OCI-LY1 (cell line): Measurements from ENCODE around the gene ELFN2.

Source experiments
- H2AFZ ChIP-seq: fragments of 200-600 bp; sonication (generic), shearing (Covaris generic); 2 replicates; pipeline ENCODE4 v1.6.0; 2014; ENCODE audit warnings: antibody characterized with exemption, mild to moderate bottlenecking, low read length
- H3F3A ChIP-seq: fragments of 200-600 bp; sonication (generic), shearing (Covaris generic); 2 replicates; pipeline ENCODE4 v1.6.0; 2014; ENCODE audit warnings: mild to moderate bottlenecking, antibody characterized with exemption, low read length, moderate library complexity; ENCODE audit not compliant: insufficient read depth
- H3K27ac ChIP-seq: fragments of 200-600 bp; sonication (generic); 2 replicates; pipeline ENCODE4 v1.5.1; 2014; ENCODE audit warnings: low read length, mixed run types, mild to moderate bottlenecking, low read depth; ENCODE audit not compliant: poor library complexity, severe bottlenecking
- H3K27me3 ChIP-seq: fragments of 200-600 bp; sonication (generic); 2 replicates; pipeline ENCODE4 v1.6.0; 2014; ENCODE audit warnings: antibody characterized with exemption, mild to moderate bottlenecking, low read length, moderate library complexity; ENCODE audit not compliant: insufficient read depth
- H3K36me3 ChIP-seq: fragments of 200-600 bp; sonication (generic); 2 replicates; pipeline ENCODE4 v1.6.1; 2014; ENCODE audit warnings: mild to moderate bottlenecking, antibody characterized with exemption, low read length, moderate library complexity, mixed read lengths; ENCODE audit not compliant: insufficient read depth
- H3K4me1 ChIP-seq: fragments of 200-600 bp; sonication (generic); 2 replicates; pipeline ENCODE4 v1.5.1; 2014; ENCODE audit warnings: mild to moderate bottlenecking, low read length, moderate library complexity; ENCODE audit not compliant: insufficient read depth, severe bottlenecking
- H3K4me2 ChIP-seq: fragments of 200-600 bp; sonication (generic), shearing (Covaris generic); 2 replicates; pipeline ENCODE4 v1.6.1; 2014; ENCODE audit warnings: low read length
- H3K4me3 ChIP-seq: fragments of 200-600 bp; sonication (generic); 2 replicates; pipeline ENCODE4 v1.5.1; 2014; ENCODE audit warnings: low read length, low read depth, mild to moderate bottlenecking, mixed read lengths; ENCODE audit not compliant: poor library complexity, severe bottlenecking
- H3K79me2 ChIP-seq: fragments of 200-600 bp; shearing (Covaris generic); 2 replicates; pipeline ENCODE4 v1.6.1; 2016; ENCODE audit warnings: mixed run types, low read length, mixed read lengths; ENCODE audit not compliant: insufficient read depth
- H3K9ac ChIP-seq: fragments of 200-600 bp; sonication (generic), shearing (Covaris generic); 2 replicates; pipeline ENCODE4 v1.6.1; 2014; ENCODE audit warnings: mild to moderate bottlenecking, low read length, mixed read lengths
- H3K9me2 ChIP-seq: fragments of 200-600 bp; sonication (generic), shearing (Covaris generic); 2 replicates; pipeline ENCODE4 v1.6.1; 2014; ENCODE audit warnings: low read depth, mild to moderate bottlenecking, low read length, mixed read lengths
- H3K9me3 ChIP-seq: fragments of 200-600 bp; shearing (Covaris generic); 2 replicates; pipeline ENCODE4 v1.6.1; 2014; ENCODE audit warnings: low read length, mixed read lengths
- H4K20me1 ChIP-seq: fragments of 200-600 bp; sonication (generic), shearing (Covaris generic); 2 replicates; pipeline ENCODE4 v1.6.0; 2016; ENCODE audit warnings: mild to moderate bottlenecking, low read length; ENCODE audit not compliant: insufficient read depth
- EZH2 ChIP-seq: fragments of 200-600 bp; sonication (generic), shearing (Covaris generic); IDR thresholded peaks from 2 replicates; pipeline ENCODE4 v1.8.0; 2017; ENCODE audit warnings: borderline replicate concordance, mixed run types, mild to moderate bottlenecking, antibody characterized with exemption, low read length, moderate library complexity, mixed read lengths
- TF ChIP-seq, protein P1 (sequence below): fragments of 200-600 bp; sonication (generic), shearing (Covaris generic); IDR thresholded peaks from 2 replicates; pipeline ENCODE4 v1.5.1; 2017; ENCODE audit warnings: mild to moderate bottlenecking, antibody characterized with exemption, low read length, moderate library complexity, mixed read lengths

ELFN2 gene

GRCh38 chr22:37384691-37385090 is 42.6 kb downstream of the ELFN2 start:
- Histone ChIP-seq H3K27me3 (0 out of 2 replicates have a peak, but pooled peaks cover 5% of the 10 kb centered on the region), H3K9ac (no peak overlapping the region), H3K9me3 (no peaks in the 10 kb centered on the region), H4K20me1 (no peaks in the 10 kb centered on the region), H2AFZ (no peak overlapping the region), H3F3A (no peaks in the 10 kb centered on the region), H3K4me1 (no peaks in the 10 kb centered on the region), H3K9me2 (no peaks in the 10 kb centered on the region), H3K79me2 (no peaks in the 10 kb centered on the region), H3K36me3 (no peaks in the 10 kb centered on the region), H3K4me2 (no peak overlapping the region), H3K27ac (no peak overlapping the region), H3K4me3 (no peak overlapping the region)
- TF ChIP-seq EZH2 = no peak
- TF ChIP-seq, protein P1, sequence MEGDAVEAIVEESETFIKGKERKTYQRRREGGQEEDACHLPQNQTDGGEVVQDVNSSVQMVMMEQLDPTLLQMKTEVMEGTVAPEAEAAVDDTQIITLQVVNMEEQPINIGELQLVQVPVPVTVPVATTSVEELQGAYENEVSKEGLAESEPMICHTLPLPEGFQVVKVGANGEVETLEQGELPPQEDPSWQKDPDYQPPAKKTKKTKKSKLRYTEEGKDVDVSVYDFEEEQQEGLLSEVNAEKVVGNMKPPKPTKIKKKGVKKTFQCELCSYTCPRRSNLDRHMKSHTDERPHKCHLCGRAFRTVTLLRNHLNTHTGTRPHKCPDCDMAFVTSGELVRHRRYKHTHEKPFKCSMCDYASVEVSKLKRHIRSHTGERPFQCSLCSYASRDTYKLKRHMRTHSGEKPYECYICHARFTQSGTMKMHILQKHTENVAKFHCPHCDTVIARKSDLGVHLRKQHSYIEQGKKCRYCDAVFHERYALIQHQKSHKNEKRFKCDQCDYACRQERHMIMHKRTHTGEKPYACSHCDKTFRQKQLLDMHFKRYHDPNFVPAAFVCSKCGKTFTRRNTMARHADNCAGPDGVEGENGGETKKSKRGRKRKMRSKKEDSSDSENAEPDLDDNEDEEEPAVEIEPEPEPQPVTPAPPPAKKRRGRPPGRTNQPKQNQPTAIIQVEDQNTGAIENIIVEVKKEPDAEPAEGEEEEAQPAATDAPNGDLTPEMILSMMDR = no peak

- H3K9me3 ChIP-seq = no peaks in the 10 kb centered on the region
- H3K36me3 ChIP-seq = no peaks in the 10 kb centered on the region
- no peaks in the 10 kb centered on the region for H3K4me1 ChIP-seq
- no peak overlapping the region for H3K4me2 ChIP-seq
- no peaks in the 10 kb centered on the region for H3F3A ChIP-seq
- H4K20me1 ChIP-seq = no peaks in the 10 kb centered on the region
- no peaks in the 10 kb centered on the region for H3K27me3 ChIP-seq
- H3K9me2 ChIP-seq = no peaks in the 10 kb centered on the region
- H3K9ac ChIP-seq = no peak overlapping the region
- no peak for TF ChIP-seq EZH2
- TF ChIP-seq, protein P1 = no peak
- H2AFZ ChIP-seq = no peak overlapping the region
- no peaks in the 10 kb centered on the region for H3K79me2 ChIP-seq
- no peak overlapping the region for H3K4me3 ChIP-seq
- no peak overlapping the region for H3K27ac ChIP-seq
Observed at GRCh38 chr22:37383341-37383740, 43.9 kb downstream of the ELFN2 start.

DNA sequence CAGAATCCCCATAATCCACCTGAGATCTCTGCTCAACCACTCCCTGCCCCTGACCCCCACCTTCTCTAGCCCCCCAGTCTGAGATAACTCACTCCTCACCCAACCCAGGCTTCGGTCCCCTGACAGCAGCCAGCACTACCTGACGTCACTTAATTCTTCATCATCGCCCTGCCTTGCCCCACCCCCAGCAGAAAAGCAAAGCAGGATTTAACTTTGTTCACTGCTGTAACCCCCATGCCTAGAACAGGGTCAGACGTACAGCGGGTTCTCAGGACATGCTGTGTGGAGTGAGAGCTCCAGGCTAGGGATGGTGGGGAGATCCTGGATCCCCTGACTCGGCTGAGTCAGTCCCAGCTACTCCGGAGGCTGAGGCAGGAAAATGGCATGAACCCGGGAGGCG is 45.8 kb downstream of the ELFN2 start:
- Histone ChIP-seq H3K27me3 (no peaks in the 10 kb centered on the region), H3F3A (no peaks in the 10 kb centered on the region), H3K4me3 (no peak overlapping the region), H3K79me2 (no peaks in the 10 kb centered on the region), H3K27ac (no peak overlapping the region), H3K9ac (no peak overlapping the region), H2AFZ (no peak overlapping the region), H3K4me1 (no peaks in the 10 kb centered on the region), H3K36me3 (no peaks in the 10 kb centered on the region), H3K9me3 (no peaks in the 10 kb centered on the region), H4K20me1 (no peaks in the 10 kb centered on the region), H3K9me2 (no peaks in the 10 kb centered on the region), H3K4me2 (no peak overlapping the region)
- TF ChIP-seq EZH2 = no peak
- TF ChIP-seq, protein P1 = no peak
